Fibroblast of the aortic adventitia (primary cell): ENCODE measurements around the gene RBM38. TPM values are rescaled to one million over a fixed set of nuclear protein-coding genes. Genes with fewer than 3 reads are reported as not detected.

Experiments used
- DNase-seq: peaks from one replicate; pipeline ENCODE4 v3.0.0-alpha.2; 2010; ENCODE audit warnings: low read depth
- H3K4me3 ChIP-seq: 2 replicates; pipeline ENCODE4 v1.5.1; 2011; ENCODE audit warnings: low read depth, mild to moderate bottlenecking, control low read depth, low read length, moderate library complexity
- CTCF ChIP-seq: IDR thresholded peaks from 2 replicates; pipeline ENCODE4 v1.5.1; 2011; ENCODE audit warnings: mild to moderate bottlenecking, low read length, control low read depth, inconsistent platforms; ENCODE audit not compliant: insufficient read depth
- total RNA-seq: library from RNA; depleted of rRNA; stranded (reverse); fragments of >200 nt; gene quantifications from 2 replicates; pipeline ENCODE4 v1.2.3, GENCODE V29; 2012; ENCODE audit warnings: low replicate concordance

Gene RBM38
- total RNA-seq, 1 donor = 6.1 TPM

GRCh38 chr20:57400231-57400701, 9.1 kb downstream of the RBM38 start:
- H3K4me3 ChIP-seq = no peak overlapping the region
- no peak for TF ChIP-seq CTCF
- DNase-seq = no peak

- H3K4me3 ChIP-seq = no peak overlapping the region
- TF ChIP-seq CTCF = no peak
- no peak for DNase-seq
Measured at GRCh38 chr20:57400821-57401564, 9.8 kb downstream of the RBM38 start.

- no peak for DNase-seq
- H3K4me3 ChIP-seq = no peak overlapping the region
- no peak for TF ChIP-seq CTCF
Measured at GRCh38 chr20:57401565-57401918, 10.3 kb downstream of the RBM38 start.

GRCh38 chr20:57402206-57403125, 11.3 kb downstream of the RBM38 start:
- no peak for DNase-seq
- TF ChIP-seq CTCF = no peak

GRCh38 chr20:57403216-57403615, 12.0 kb downstream of the RBM38 start:
- no peak overlapping the region for H3K4me3 ChIP-seq
- DNase-seq = no peak
- TF ChIP-seq CTCF = no peak

More at GRCh38 chr20:57402206-57403125, 11.3 kb downstream of the RBM38 start:
- no peak overlapping the region for H3K4me3 ChIP-seq

- DNase-seq = no peak
- TF ChIP-seq CTCF = no peak
Measured at GRCh38 chr20:57404006-57404405, 12.8 kb downstream of the RBM38 start.

More at GRCh38 chr20:57404006-57404405, 12.8 kb downstream of the RBM38 start:
- no peak overlapping the region for H3K4me3 ChIP-seq
